SK-N-SH (cell line): Measurements from ENCODE around the gene RARG. TPM values are rescaled to one million over a fixed set of nuclear protein-coding genes. Genes with fewer than 3 reads are reported as not detected.

Experiments
- CTCF ChIA-PET: fragments of 300-600, 350-600 bp; formaldehyde crosslinking; extraction: SDS; loops from one replicate; lab custom pipeline; 2021; lab: Yijun Ruan, JAX
- POLR2A ChIA-PET: fragments of 350-600 bp; sonication (Branson Sonifier 250); formaldehyde crosslinking; extraction: SDS; loops from one replicate; lab custom pipeline; 2020; ENCODE audit warnings: antibody characterized with exemption, inconsistent platforms; lab: Yijun Ruan, JAX
- DNase-seq: peaks from one replicate; pipeline ENCODE4 v3.0.0; 2012
- H2AFZ ChIP-seq: fragments of 200-600 bp; sonication (generic); 2 replicates; pipeline ENCODE4 v1.8.1; 2016; ENCODE audit warnings: antibody characterized with exemption, mild to moderate bottlenecking, low read depth
- H3F3A ChIP-seq: fragments of 200-600 bp; sonication (generic); replicated peaks from 2 replicates; pipeline ENCODE3; 2016; ENCODE audit warnings: antibody characterized with exemption, mild to moderate bottlenecking; ENCODE audit not compliant: insufficient read depth
- H3K27ac ChIP-seq, 2 experiments: fragments of 200-500 bp in 1 of 2; fragments of 200-600 bp in 1 of 2; sonication (Bioruptor generic) in 1 of 2; sonication (generic), shearing (Covaris generic) in 1 of 2; 2 replicates each; pipeline versions ENCODE4 v1.5.1 to v1.6.1; 2014 to 2016; ENCODE audit warnings: low read depth in 2 of 2, inconsistent platforms in 1 of 2, low read length in 1 of 2, mild to moderate bottlenecking in 1 of 2, mixed read lengths in 1 of 2
- H3K27me3 ChIP-seq: fragments of 200-600 bp; sonication (generic), shearing (Covaris generic); 2 replicates; pipeline ENCODE4 v1.6.1; 2016; ENCODE audit warnings: mixed run types; ENCODE audit not compliant: insufficient read depth
- H3K36me3 ChIP-seq, 2 experiments: fragments of 200-500 bp in 1 of 2; fragments of 200-600 bp in 1 of 2; sonication (Bioruptor generic) in 1 of 2; sonication (generic) in 1 of 2; replicated peaks in 1 of 2; 2 replicates each; pipeline versions ENCODE3 to v1.5.1; 2014 to 2016; ENCODE audit warnings: low read length in 1 of 2, mild to moderate bottlenecking in 1 of 2; ENCODE audit not compliant: insufficient read depth in 2 of 2, control insufficient read depth in 1 of 2
- H3K4me1 ChIP-seq, 2 experiments: fragments of 200-500 bp in 1 of 2; fragments of 200-600 bp in 1 of 2; sonication (Bioruptor generic) in 1 of 2; sonication (generic), shearing (Covaris generic) in 1 of 2; 2 replicates each; pipeline versions ENCODE4 v1.5.1 to v1.6.1; 2014 to 2016; ENCODE audit warnings: low read depth in 1 of 2, low read length in 1 of 2, mixed run types in 1 of 2; ENCODE audit not compliant: insufficient read depth in 2 of 2, control insufficient read depth in 1 of 2
- H3K4me2 ChIP-seq: fragments of 200-600 bp; sonication (generic), shearing (Covaris generic); 2 replicates; pipeline ENCODE4 v1.6.1; 2017; ENCODE audit warnings: mixed run types
- H3K4me3 ChIP-seq, 2 experiments: fragments of 200-500 bp in 1 of 2; fragments of 200-600 bp in 1 of 2; sonication (Bioruptor generic) in 1 of 2; sonication (generic), shearing (Covaris generic) in 1 of 2; 2 replicates each; pipeline versions ENCODE4 v1.5.1 to v1.8.1; 2014 to 2016; ENCODE audit warnings: low read depth in 2 of 2, inconsistent platforms in 1 of 2, low read length in 1 of 2, mild to moderate bottlenecking in 1 of 2, mixed read lengths in 1 of 2, moderate library complexity in 1 of 2
- H3K79me2 ChIP-seq: fragments of 200-600 bp; sonication (generic); 2 replicates; pipeline ENCODE4 v1.8.1; 2017; ENCODE audit warnings: mild to moderate bottlenecking; ENCODE audit not compliant: insufficient read depth
- H3K9ac ChIP-seq: fragments of 200-600 bp; sonication (generic); 2 replicates; pipeline ENCODE4 v1.6.1; 2017; ENCODE audit warnings: mixed run types
- H3K9me2 ChIP-seq: fragments of 200-600 bp; sonication (generic); 2 replicates; pipeline ENCODE4 v1.6.1; 2017; ENCODE audit warnings: mixed run types
- H3K9me3 ChIP-seq: fragments of 200-600 bp; sonication (generic); 2 replicates; pipeline ENCODE4 v1.6.1; 2017; ENCODE audit warnings: mixed run types, mild to moderate bottlenecking, moderate library complexity
- H4K20me1 ChIP-seq: fragments of 200-600 bp; sonication (generic); 2 replicates; pipeline ENCODE4 v1.6.1; 2017; ENCODE audit warnings: mild to moderate bottlenecking, mixed run types; ENCODE audit not compliant: insufficient read depth
- FOXJ3 ChIP-seq: sonication (generic); formaldehyde crosslinking; IDR thresholded peaks from 2 replicates; pipeline ENCODE4 v1.5.1; 2020; ENCODE audit warnings: mild to moderate bottlenecking, missing genetic modification reagents
- FOXM1 ChIP-seq: IDR thresholded peaks from 2 replicates; pipeline ENCODE4 v1.4.0; 2012; ENCODE audit warnings: low read depth, mild to moderate bottlenecking
- MEF2A ChIP-seq: IDR thresholded peaks from 2 replicates; pipeline ENCODE4 v1.4.0; 2012; ENCODE audit warnings: low read depth, borderline replicate concordance
- MXI1 ChIP-seq: IDR thresholded peaks from 2 replicates; pipeline ENCODE4 v1.6.1; 2012; ENCODE audit warnings: mild to moderate bottlenecking, low read depth, low read length, improper control_type of control experiment
- POLR2AphosphoS5 ChIP-seq: IDR thresholded peaks from 2 replicates; pipeline ENCODE4 v1.6.1; 2012; ENCODE audit warnings: low read depth, low read length
- RFX5 ChIP-seq: IDR thresholded peaks from 2 replicates; pipeline ENCODE4 v1.6.1; 2012; ENCODE audit warnings: mild to moderate bottlenecking, improper control_type of control experiment, low read length
- RXRA ChIP-seq: IDR thresholded peaks from 2 replicates; pipeline ENCODE4 v1.4.0; 2012; ENCODE audit warnings: low read depth, mild to moderate bottlenecking, borderline replicate concordance
- TAF1 ChIP-seq: IDR thresholded peaks from 2 replicates; pipeline ENCODE4 v1.6.1; 2012; ENCODE audit warnings: low read depth, mild to moderate bottlenecking, low read length, moderate library complexity, borderline replicate concordance
- TCF12 ChIP-seq: IDR thresholded peaks from 2 replicates; pipeline ENCODE4 v1.4.0; 2012
- YY1 ChIP-seq: IDR thresholded peaks from 2 replicates; pipeline ENCODE4 v1.4.0; 2012; ENCODE audit warnings: low read depth, mild to moderate bottlenecking
- WGBS: methylation state at CpG from one replicate; pipeline ENCODE4 v1.1.6; 2017; ENCODE audit warnings: low lambda C conversion rate; 5-methylcytosine and 5-hydroxymethylcytosine counted together
- polyA plus RNA-seq, 3 experiments: library from polyadenylated mRNA; depleted of rRNA; stranded (reverse); fragments of >200 nt; gene quantifications; 2 replicates each; pipeline ENCODE4 v1.2.3, GENCODE V29; 2012
- TF ChIP-seq, protein P1 (sequence below): IDR thresholded peaks from 2 replicates; pipeline ENCODE4 v1.6.1; 2012; ENCODE audit warnings: mild to moderate bottlenecking, low read depth, low read length, moderate library complexity
- TF ChIP-seq, protein P2 (sequence below): IDR thresholded peaks from 2 replicates; pipeline ENCODE4 v1.4.0; 2012; ENCODE audit warnings: low read depth, borderline replicate concordance
- TF ChIP-seq, protein P3 (sequence below): IDR thresholded peaks from 2 replicates; pipeline ENCODE4 v1.4.0; 2012; ENCODE audit warnings: low read depth, borderline replicate concordance
- TF ChIP-seq, protein P4 (sequence below): fragments of 150-350 bp; IDR thresholded peaks from 2 replicates; pipeline ENCODE4 v1.6.1; 2016; ENCODE audit warnings: mild to moderate bottlenecking, low read depth, low read length

Gene RARG
- polyA plus RNA-seq, 1 of the 3 experiments (the other 2 are of a cell fraction), result 36.6 TPM

DNA sequence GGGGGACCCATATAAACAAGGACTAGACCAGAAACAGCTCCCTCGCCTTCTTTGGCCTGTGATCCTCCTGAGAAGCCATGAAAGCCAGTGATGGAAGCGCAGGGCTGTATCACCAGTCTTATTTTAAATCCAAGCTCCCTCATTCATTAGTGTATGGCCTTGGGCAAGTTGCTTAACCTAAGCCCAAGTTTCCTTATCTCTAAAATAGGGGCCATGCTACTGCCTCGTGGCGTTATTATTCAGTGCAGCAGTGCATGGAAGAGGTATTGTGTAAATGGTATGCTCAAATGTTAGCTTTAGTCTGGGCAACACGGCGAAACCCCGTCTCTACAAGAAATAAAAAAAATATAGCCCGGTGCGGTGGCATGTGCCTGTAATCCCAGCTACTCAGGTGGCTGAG is 46.0 kb upstream of the RARG start:
- 0 out of 2 replicates have a peak, but pooled peaks cover 5% of the 10 kb centered on the region for H3K79me2 ChIP-seq
- no peaks in the 10 kb centered on the region for H3K9me2 ChIP-seq
- DNase-seq, result no peak
- H3K36me3 ChIP-seq, result peaks cover 8 to 10% of the 10 kb centered on the region in 2 experiments
- no peak overlapping the region for H3K27ac ChIP-seq
- CTCF ChIA-PET, result interaction anchor here (0.6 to 3.0 kb wide), 8 partner anchors 9 to 212 kb away, joined by 3 to 16 read pairs (median 9); partner anchors contain the start of gene ESPL1
- no peaks in the 10 kb centered on the region for H3K9me3 ChIP-seq
- TF ChIP-seq, protein P1, sequence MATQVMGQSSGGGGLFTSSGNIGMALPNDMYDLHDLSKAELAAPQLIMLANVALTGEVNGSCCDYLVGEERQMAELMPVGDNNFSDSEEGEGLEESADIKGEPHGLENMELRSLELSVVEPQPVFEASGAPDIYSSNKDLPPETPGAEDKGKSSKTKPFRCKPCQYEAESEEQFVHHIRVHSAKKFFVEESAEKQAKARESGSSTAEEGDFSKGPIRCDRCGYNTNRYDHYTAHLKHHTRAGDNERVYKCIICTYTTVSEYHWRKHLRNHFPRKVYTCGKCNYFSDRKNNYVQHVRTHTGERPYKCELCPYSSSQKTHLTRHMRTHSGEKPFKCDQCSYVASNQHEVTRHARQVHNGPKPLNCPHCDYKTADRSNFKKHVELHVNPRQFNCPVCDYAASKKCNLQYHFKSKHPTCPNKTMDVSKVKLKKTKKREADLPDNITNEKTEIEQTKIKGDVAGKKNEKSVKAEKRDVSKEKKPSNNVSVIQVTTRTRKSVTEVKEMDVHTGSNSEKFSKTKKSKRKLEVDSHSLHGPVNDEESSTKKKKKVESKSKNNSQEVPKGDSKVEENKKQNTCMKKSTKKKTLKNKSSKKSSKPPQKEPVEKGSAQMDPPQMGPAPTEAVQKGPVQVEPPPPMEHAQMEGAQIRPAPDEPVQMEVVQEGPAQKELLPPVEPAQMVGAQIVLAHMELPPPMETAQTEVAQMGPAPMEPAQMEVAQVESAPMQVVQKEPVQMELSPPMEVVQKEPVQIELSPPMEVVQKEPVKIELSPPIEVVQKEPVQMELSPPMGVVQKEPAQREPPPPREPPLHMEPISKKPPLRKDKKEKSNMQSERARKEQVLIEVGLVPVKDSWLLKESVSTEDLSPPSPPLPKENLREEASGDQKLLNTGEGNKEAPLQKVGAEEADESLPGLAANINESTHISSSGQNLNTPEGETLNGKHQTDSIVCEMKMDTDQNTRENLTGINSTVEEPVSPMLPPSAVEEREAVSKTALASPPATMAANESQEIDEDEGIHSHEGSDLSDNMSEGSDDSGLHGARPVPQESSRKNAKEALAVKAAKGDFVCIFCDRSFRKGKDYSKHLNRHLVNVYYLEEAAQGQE, result no peak
- TF ChIP-seq FOXJ3 (CRISPR knock-in tag) (no peak), RFX5 (no peak)
- TF ChIP-seq, all 33 proteins: peak for 0
- Histone ChIP-seq H3K9ac (no peak overlapping the region), H4K20me1 (no peaks in the 10 kb centered on the region), H3K4me1 (no peaks in the 10 kb centered on the region), H3K4me2 (no peak overlapping the region), H2AFZ (no peak overlapping the region), H3F3A (no peaks in the 10 kb centered on the region), H3K4me3 (no peak overlapping the region), H3K27me3 (no peaks in the 10 kb centered on the region)
- whole genome bisulfite sequencing, result 97% methylated on average over 9 of the region's 9 CpGs
- POLR2A ChIA-PET, result interaction anchor here (1.4 kb wide), 1 partner anchor 11 kb away, joined by 4 read pairs; no protein-coding TSS in a partner anchor

DNA sequence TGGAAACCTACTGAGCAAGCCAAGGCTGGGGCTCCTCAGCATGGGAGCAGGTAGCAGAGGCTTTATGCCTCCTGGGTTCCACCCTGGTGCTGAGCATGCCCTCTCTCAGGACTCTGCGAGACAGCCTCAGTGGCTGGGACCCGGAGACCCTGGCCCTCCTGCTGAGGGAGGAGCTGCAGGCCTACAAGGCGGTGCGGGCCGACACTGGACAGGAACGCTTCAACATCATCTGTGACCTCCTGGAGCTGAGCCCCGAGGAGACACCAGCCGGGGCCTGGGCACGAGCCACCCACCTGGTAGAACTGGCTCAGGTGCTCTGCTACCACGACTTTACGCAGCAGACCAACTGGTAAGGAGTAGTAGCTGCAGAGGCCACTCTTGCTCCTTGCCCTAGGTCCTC is 44.5 kb upstream of the RARG start:
- Histone ChIP-seq H3F3A (no peaks in the 10 kb centered on the region), H3K9me2 (no peaks in the 10 kb centered on the region)
- POLR2A ChIA-PET, result interaction anchor here (0.9 kb wide), 1 partner anchor 19 kb away, joined by 3 read pairs; no protein-coding TSS in a partner anchor
- TF ChIP-seq RXRA, result no peak
- TF ChIP-seq, all 33 proteins: peak for 0
- Histone ChIP-seq H2AFZ (no peak overlapping the region), H3K27me3 (no peaks in the 10 kb centered on the region), H3K9me3 (no peaks in the 10 kb centered on the region), H3K79me2 (peaks cover 19% of the 10 kb centered on the region), H3K4me3 (no peak overlapping the region), H3K4me2 (no peak overlapping the region), H3K4me1 (no peaks in the 10 kb centered on the region), H3K36me3 (peaks cover 2 to 8% of the 10 kb centered on the region in 2 experiments), H4K20me1 (no peaks in the 10 kb centered on the region), H3K9ac (no peak overlapping the region), H3K27ac (no peak overlapping the region)
- no peak for DNase-seq
- CTCF ChIA-PET, result interaction anchor here (1.3 kb wide), 1 partner anchor 63 kb away, joined by 5 read pairs; no protein-coding TSS in a partner anchor
- 97% methylated on average over 10 of the region's 11 CpGs for WGBS

DNA sequence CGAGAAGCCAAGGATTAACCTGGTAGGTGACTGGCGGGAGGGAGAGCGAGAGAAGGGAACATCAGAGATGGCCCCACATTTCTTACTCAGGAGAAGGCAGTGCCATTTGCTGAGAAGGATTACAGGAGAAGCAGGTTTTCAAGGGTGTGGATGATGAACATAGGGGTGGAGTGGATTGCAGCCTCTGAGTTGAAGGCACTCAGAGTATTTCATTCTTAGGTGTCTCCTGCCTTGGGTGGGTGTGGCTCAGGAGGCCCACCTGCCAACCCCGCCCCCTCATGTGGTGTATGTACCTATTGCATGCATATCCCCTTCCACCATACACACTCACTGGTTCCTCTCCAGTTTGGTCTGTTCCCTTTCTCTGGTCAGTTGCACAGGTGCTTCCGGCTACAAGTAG is 42.4 kb upstream of the RARG start:
- Histone ChIP-seq H3K4me2 (no peak overlapping the region), H3F3A (no peaks in the 10 kb centered on the region), H3K36me3 (peaks cover 0 to 7% of the 10 kb centered on the region in 2 experiments), H2AFZ (no peak overlapping the region), H3K27ac (no peak overlapping the region), H3K79me2 (peaks cover 40% of the 10 kb centered on the region), H3K9me3 (no peaks in the 10 kb centered on the region), H3K9ac (no peak overlapping the region), H3K4me3 (no peak overlapping the region), H3K9me2 (no peaks in the 10 kb centered on the region), H4K20me1 (no peaks in the 10 kb centered on the region), H3K4me1 (peaks cover 5 to 12% of the 10 kb centered on the region in 2 experiments; a peak in 2 of 4 replicates), H3K27me3 (no peaks in the 10 kb centered on the region)
- 93% methylated on average over 5 of the region's 5 CpGs for WGBS
- ChIA-PET POLR2A (interaction anchor here (0.6 kb wide), 1 partner anchor 1205 kb away, joined by 4 read pairs; the partner anchor contains the start of gene ATG101), CTCF (no interaction called here)
- DNase-seq, result no peak
- TF ChIP-seq TCF12 (no peak), TAF1 (no peak), POLR2AphosphoS5 (no peak), MXI1 (no peak), FOXM1 (no peak), YY1 (no peak), MEF2A (no peak)
- TF ChIP-seq, protein P2, sequence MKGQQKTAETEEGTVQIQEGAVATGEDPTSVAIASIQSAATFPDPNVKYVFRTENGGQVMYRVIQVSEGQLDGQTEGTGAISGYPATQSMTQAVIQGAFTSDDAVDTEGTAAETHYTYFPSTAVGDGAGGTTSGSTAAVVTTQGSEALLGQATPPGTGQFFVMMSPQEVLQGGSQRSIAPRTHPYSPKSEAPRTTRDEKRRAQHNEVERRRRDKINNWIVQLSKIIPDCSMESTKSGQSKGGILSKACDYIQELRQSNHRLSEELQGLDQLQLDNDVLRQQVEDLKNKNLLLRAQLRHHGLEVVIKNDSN, result no peak
- TF ChIP-seq, protein P3, sequence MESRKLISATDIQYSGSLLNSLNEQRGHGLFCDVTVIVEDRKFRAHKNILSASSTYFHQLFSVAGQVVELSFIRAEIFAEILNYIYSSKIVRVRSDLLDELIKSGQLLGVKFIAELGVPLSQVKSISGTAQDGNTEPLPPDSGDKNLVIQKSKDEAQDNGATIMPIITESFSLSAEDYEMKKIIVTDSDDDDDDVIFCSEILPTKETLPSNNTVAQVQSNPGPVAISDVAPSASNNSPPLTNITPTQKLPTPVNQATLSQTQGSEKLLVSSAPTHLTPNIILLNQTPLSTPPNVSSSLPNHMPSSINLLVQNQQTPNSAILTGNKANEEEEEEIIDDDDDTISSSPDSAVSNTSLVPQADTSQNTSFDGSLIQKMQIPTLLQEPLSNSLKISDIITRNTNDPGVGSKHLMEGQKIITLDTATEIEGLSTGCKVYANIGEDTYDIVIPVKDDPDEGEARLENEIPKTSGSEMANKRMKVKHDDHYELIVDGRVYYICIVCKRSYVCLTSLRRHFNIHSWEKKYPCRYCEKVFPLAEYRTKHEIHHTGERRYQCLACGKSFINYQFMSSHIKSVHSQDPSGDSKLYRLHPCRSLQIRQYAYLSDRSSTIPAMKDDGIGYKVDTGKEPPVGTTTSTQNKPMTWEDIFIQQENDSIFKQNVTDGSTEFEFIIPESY, result no peak
- TF ChIP-seq, protein P4, sequence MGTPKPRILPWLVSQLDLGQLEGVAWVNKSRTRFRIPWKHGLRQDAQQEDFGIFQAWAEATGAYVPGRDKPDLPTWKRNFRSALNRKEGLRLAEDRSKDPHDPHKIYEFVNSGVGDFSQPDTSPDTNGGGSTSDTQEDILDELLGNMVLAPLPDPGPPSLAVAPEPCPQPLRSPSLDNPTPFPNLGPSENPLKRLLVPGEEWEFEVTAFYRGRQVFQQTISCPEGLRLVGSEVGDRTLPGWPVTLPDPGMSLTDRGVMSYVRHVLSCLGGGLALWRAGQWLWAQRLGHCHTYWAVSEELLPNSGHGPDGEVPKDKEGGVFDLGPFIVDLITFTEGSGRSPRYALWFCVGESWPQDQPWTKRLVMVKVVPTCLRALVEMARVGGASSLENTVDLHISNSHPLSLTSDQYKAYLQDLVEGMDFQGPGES, result no peak
